HG03280 (cell line): ENCODE measurements around the gene TBC1D14.
A peak's percentile ranks its signal among the peaks of the same experiment; 100 is the strongest.

Source experiments
- ATAC-seq: cut with Tn5 transposase; IDR thresholded peaks from one replicate; pipeline ENCODE4 v1.9.1; 2021; ENCODE audit warnings: mild to moderate bottlenecking, moderate library complexity; ENCODE audit not compliant: unreplicated experiment

The TBC1D14 gene

GRCh38 chr4:6991771-6992557 lies 82.3 kb downstream of the TBC1D14 start:
- peak; percentile 11 for ATAC-seq

GRCh38 chr4:6992728-6993677 lies 83.4 kb downstream of the TBC1D14 start:
- peak; percentile 60 for ATAC-seq

- no peak for ATAC-seq
These were observed 86.9 kb downstream of the TBC1D14 start for GRCh38 chr4:6996481-6996880.

- ATAC-seq, result no peak
These were observed 89.8 kb downstream of the TBC1D14 start for GRCh38 chr4:6999172-7000086.

GRCh38 chr4:7000421-7001176 lies 91.0 kb downstream of the TBC1D14 start:
- no peak for ATAC-seq

GRCh38 chr4:7001271-7001670 lies 91.6 kb downstream of the TBC1D14 start:
- ATAC-seq, result no peak

- no peak for ATAC-seq
These were observed 92.7 kb downstream of the TBC1D14 start for GRCh38 chr4:7002336-7002735.

GRCh38 chr4:7003176-7003878 lies 93.7 kb downstream of the TBC1D14 start:
- ATAC-seq, result no peak

- no peak for ATAC-seq
These were observed 94.2 kb downstream of the TBC1D14 start for GRCh38 chr4:7003879-7004240.

- ATAC-seq, result no peak
These were observed 94.7 kb downstream of the TBC1D14 start for GRCh38 chr4:7004331-7004730.

- no peak for ATAC-seq
These were observed 95.9 kb downstream of the TBC1D14 start for GRCh38 chr4:7005571-7005970.

GRCh38 chr4:7006411-7006810 lies 96.8 kb downstream of the TBC1D14 start:
- ATAC-seq, result no peak

- ATAC-seq, result no peak
These were observed 97.7 kb downstream of the TBC1D14 start for GRCh38 chr4:7007142-7007907.

- no peak for ATAC-seq
These were observed 98.3 kb downstream of the TBC1D14 start for GRCh38 chr4:7007944-7008343.

- no peak for ATAC-seq
These were observed 99.9 kb downstream of the TBC1D14 start for GRCh38 chr4:7009564-7009963.

GRCh38 chr4:7013175-7013574 lies 103.5 kb downstream of the TBC1D14 start:
- no peak for ATAC-seq

- no peak for ATAC-seq
These were observed 105.2 kb downstream of the TBC1D14 start for GRCh38 chr4:7014815-7015214.

- ATAC-seq, result no peak
These were observed 105.9 kb downstream of the TBC1D14 start for GRCh38 chr4:7015383-7016035.
